ENCODE measurements around the gene FRY.

GRCh38 chr13:32139251-32139650 is 107.7 kb downstream of the FRY start:
- no peak for TF ChIP-seq CTCF (IDR thresholded peaks at IDR 0.05)
- no peak for TF ChIP-seq POLR2A (IDR thresholded peaks at IDR 0.05)
